Activated CD4-positive, alpha-beta T cell treated with anti-CD3 and anti-CD28 coated beads for 1 hour (primary cell): ENCODE data around the gene LLGL1.
A peak's percentile ranks its signal among the peaks of the same experiment; 100 is the strongest.

ENCODE experiments used
- DNase-seq: peaks from one replicate; pipeline ENCODE4 v3.0.0-alpha.2; 2020

The LLGL1 gene

DNA sequence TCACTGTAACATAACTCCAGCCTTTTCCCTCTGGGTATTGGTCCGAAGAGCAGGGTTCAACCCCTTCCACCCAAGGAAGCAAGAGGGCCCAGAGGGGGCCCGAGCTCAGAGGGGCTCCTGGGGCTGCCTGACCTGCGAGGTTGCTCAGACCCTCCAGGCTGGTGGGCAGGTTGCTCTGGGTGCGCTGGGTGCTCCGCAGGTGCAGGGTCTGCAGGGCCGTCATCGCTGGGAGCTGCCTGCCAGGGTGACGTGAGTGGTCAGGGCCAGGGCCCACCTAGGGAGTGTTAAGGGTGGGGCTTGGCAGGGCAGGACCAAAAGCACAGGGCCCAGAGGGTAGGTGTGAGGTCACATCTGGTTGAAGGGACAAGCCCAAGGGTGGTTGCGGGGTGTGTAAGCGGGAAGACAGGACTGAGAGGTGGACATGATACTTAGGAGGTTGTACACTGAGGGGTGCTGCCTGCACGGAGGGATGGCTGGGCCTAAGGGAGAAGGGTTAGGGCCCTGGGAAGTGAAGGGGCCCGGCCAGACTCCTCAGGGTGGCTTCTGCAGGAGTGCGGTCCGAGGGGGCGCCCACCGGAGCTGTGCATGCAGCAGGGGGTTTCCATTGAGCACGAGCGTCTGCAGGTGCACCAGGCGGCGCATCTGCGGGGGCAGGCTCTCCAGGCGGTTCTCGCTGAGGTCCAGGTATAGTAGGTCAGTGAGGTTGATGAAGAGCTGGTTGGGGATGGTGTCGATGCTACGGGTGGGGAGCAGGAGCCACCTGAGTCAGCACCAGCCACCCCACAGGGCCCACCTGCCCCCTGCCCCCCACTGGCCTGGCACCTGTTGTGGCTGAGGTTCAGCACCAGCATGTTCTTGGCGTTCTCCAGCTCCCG, 28.7 kb downstream of the LLGL1 start:
- no peak for DNase-seq

DNA sequence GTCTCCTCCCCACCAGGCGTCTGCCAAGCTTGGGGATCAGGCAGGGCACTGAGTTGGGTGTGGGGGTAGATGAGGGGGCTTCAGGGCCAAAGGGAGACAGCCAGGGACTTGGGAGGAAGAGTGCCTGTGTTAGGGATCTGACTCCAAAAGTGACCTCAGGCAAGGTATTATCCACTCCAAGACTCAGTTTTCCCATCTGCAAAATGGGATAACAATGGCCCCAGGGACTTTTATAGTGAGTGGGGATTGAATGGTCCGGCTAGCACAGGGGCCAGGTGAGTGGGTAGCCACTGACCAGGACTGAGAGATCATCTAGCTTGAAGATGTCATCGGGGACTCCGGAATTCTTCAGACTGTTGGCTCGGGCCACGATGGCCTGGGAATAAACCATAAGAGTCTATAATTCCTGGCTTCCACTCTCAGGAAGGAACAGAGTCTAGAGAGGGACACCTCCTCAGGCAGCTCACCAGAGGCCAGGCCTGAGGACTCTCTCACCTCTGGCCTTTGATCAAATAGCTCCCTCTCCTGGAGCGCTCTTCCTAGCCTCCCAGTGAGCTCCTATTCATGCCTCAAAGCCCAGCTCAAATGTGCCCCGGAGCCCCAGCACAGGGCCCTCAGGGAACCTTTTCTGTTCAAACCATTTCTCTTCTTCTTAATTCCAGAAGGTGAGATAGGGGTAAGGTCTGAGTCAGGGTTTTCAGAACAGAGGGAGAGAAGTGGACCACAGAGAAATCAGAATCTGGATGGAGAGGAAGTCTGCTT, 29.6 kb downstream of the LLGL1 start:
- no peak for DNase-seq

DNA sequence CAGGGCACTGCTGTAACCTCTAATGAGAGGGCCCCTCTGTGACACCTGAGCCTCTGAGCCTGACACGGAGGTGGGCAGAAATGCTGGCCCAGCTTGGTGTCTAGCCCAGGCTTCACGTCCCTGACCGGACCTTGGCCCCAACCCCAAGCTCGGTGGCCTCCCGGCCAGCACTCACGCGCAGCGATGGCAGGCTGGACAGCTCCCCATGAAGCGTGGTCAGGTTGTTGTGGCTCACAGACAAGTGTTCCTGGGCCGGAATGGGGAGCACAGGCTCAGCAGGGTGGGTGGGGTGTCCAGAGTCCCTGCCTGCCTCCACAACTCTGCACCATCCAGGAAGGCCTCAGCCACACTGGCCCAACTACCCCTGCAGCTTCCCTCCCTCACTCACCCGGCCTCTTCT, 30.9 kb downstream of the LLGL1 start:
- DNase-seq: no peak

DNA sequence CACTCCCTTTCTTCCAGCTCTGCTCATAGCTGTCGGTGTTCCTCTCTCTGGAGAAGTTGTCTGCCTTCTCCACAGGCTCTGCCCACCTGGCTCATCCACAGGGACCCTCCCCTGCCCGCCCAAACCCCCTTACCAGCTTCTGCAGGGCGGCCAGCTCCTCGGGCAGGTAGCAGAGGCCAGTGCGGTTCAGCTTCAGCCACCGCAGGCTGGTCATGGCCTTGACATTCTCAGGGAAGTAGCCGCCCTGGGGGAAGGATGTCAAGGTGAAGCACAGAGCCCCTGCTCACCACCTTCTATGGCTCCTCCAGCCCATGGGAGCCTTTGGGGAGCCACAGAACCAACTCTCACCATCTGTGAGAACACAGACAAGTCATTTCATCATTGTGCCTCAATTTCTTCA, 31.3 kb downstream of the LLGL1 start:
- DNase-seq: no peak

DNA sequence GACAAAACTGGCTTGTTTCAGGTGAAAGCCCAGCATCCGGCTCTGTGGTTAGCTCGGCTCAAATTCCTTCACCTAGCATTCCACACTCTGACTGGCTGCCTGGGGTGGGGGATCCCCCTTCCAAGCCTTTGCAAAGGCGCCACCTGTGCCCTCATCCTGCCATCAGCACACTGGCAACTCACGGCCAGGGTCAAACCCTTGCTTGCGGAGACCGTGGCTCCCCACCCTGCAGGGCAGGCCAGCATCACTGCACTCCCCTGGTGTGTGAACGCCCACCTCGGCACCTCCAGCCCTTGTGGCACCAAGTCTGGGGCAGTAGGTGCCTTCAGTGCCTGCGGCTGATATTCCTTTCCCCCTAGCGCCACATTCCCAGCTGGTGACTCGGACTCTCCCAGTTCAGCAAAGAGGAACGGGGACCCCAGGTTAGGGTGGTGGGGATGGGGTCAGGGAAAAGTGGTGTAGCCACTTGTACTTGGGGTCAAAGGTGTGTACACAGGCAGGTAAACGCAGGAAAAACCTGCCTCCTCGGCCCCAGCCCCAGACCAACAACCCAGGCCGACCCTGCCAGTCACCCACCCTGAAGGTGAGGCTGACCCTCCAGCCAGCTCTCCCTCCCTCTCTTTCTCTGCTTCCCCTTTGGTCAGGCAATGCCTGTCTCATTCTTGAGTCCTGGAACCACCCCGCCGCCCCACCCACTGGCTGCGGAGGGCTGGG, 32.0 kb downstream of the LLGL1 start:
- DNase-seq: no peak

DNA sequence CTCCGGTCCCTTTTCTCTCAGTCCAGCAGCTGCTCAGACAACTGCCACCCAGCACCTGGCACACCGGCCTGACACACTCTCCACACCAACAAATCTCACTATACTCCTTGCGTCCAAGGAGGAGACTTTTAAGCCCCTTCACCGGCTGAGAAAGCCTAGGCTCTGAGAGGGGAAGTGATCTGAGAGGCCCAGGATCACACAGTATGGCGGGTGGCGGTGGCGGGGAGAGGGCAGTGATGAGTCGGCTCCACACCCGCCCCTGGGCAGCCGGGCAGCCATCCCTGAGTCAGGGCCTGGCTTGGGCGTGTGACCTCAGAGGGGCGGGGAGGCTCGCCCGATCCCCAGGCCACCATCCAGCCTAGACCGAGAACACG, 32.5 kb downstream of the LLGL1 start:
- DNase-seq: no peak

DNA sequence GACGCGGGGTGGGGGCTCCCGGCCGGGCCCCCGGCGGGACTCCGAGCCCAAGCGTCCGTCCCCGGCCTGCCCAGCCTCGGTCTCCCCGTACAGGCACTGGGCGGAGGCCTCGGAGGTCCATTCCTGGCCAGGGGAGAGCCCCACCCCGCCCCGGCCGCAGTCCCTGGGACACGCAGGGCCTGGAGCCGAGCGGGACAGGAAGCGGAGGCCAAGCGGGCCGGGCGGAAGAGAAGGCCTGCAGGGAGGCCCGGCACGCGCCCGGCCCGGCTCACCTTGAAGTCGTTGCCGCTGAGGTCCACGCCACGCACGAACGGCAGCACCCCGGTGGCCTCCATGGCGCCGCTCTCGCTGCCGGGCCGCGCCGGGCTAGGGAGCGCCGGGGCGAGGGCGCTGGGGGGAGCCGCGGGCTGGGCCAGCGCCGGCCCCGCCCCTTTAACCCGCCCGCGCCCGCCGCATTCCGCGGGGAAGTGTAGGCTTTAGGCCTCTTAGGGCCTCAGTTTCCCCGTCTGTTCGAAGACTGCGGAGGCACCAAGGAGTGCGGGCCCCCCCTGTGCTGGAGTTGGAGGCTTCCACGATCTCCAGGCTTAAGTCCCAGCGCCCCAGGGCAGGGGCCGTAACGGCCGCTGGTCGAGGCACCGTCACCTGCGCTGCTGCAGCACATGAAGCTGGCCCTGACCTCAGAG, 33.1 kb downstream of the LLGL1 start, which contains the start of gene FLII:
Gene FLII (minus strand): TSS at position 383 of the 683 bp plus-strand sequence. CDS start 48 bp downstream, at position 335.
- peak; percentile 39 for DNase-seq

DNA sequence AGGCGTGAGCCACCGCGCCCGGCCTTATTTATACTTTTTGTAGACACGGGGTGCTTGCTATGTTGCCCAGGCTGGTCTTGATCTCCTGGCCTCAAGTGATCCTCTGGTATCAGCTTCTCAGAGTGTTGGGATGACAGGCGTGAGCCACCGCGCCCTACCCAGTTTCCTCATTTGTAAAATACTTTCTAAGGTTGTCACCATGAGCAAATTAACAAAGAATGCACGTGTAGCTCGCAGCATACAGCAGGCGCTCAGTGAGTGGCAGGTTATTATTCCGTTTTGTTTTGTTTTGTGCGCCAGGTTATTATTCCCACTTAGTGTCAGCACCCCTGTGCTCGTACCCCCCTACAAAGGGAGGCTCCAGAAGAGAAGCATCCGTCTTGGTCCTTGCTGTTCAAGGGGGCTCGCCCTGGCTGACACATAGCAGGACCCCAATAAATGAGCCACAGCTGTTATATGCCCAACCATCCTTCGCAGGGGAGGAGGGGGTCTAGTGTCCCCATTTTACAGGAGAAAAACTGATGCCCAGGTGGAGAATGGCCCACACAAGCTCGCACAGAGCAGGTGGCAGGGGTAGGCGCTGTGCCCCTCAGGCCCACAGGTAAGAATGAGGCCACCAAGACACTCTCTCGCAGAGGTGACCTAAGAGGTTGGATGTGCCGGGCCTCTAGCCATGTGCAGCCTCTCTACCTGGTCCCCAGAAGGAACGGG, 34.3 kb downstream of the LLGL1 start:
- no peak for DNase-seq

DNA sequence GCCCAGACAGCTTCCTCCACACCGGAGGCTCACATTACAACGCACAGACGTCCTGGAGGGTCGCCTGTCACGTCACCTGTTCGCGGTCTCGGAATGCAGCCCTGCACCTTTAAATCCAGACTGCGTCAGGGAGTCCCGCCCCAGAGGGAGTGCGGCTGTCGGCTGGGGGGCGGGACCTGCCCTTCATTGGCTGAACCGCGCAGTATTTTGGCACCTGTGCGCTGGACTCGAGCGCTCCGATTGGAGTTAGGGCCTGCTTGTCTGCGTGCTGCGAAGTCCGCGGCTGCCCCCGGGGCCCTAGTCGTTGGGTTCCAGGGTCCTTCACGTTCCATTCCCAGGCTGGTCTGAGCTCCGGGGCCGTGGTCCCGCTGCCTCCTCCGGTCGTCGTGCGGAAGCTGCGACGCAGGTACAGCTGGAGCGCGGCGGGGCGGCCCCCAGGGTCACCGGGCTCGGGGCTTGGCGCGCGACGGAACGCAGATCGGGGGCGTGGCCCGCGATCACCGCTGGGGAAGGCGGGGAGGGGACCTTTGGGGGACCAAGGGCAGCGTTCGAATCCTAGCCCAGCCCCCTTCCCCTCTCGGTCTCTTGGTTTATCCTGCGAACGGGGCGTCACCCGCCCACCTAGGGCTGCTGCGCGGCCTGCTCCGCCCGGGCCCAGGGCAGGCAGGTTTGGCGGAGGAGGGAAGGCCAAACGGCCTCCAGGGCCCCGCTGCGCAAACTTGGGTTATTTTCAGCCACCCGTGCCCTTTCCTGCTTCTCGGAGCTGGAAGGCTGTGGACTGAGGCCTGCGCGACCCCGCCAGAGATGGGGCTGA, 35.1 kb downstream of the LLGL1 start, which contains the start of gene MIEF2:
Gene MIEF2 (plus strand): TSS at position 331 of the 814 bp plus-strand sequence. CDS start 2,059 bp downstream, outside the sequence.
- peak; percentile 84 for DNase-seq

DNA sequence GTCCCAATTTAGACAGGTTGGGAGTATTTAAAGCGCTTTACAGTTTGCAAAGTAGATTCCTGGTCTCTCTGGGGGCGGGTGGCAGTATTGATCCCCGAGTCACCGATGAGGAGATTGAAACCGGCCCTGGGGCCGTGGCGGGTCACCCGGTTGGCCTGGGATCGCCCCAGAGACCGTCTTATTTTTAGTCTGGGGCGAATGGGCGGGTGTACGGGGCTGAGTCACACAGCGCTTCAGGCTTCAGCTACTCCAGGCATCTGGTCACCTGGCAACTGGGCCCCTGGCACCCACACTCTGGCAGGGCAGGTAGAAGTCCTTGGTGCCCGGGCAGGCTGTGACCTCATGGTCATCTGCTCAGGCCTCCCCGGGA, 35.7 kb downstream of the LLGL1 start:
- no peak for DNase-seq

DNA sequence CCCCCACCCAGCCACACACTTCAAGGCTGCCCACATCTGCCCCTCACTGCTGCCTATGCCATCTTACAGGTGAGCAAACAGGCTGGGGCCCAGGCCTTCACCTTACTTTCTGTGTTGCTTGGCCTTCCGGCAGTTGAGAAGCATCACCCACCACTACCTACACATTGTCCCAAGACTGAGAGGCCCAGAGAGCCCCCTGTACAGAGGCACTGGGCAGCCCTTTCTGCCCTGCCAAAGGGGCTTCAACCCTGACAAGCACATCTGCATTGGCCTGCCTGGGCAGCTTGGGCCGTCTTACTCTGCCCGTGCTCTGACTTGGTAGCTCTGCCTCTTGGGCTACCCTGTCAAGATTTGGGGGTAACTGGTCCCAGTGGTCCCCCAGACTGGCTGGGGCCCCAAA, 36.2 kb downstream of the LLGL1 start:
- no peak for DNase-seq

DNA sequence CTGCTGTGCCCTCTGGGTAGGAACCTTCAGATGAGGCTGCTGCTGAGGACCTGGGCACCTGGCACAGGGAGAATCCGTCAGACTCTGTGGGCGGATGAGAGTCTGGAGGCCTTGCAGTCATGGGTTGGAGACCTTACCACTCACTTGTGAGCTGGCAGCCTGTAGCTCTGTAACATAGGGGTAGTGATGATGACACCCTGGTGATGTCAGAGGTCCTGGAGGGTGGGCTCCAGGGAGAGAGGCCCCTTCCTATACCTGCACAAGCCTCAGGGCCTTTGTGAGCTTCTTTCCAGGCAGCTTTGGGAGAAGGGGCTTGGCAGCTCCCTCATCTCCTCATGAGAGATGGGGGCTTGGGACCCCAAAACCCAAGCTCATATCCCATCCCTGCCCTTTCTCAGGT, 36.7 kb downstream of the LLGL1 start:
- no peak for DNase-seq

DNA sequence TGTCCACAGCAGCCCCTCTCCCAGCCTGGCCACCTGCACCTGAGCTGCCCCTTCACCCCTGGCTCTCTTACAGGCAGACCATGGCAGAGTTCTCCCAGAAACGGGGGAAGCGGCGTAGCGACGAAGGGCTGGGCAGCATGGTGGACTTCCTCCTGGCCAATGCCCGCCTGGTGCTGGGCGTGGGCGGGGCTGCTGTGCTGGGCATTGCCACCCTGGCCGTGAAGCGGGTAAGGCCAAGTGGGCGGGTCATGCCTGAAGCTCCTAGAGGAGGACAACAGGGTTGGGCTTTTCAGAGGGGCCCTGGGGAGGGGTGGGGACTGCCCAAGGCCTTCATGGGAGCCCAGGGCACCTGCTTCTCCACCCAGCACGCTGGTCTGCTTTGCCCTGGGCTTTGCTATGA, 37.2 kb downstream of the LLGL1 start:
- DNase-seq: no peak

DNA sequence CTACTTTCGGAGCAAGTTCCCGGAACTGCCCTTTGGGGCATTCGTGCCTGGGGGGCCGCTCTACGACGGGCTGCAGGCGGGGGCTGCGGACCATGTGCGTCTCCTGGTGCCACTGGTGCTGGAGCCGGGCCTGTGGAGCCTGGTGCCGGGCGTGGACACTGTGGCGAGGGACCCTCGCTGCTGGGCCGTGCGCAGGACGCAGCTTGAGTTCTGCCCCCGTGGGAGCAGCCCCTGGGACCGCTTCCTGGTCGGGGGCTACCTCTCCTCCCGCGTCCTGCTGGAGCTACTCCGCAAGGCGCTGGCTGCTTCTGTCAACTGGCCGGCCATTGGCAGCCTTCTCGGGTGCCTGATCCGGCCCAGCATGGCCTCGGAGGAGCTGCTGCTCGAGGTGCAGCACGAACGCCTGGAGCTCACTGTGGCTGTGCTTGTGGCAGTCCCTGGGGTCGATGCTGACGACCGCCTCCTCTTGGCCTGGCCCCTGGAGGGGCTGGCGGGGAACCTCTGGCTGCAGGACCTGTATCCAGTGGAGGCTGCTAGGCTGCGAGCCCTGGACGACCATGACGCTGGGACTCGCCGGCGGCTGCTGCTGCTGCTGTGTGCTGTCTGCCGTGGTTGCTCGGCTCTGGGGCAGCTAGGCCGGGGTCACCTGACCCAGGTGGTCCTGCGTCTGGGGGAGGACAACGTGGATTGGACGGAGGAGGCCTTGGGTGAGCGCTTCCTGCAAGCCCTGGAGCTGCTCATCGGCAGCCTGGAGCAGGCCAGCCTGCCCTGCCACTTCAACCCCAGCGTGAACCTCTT, 38.6 kb downstream of the LLGL1 start:
- no peak for DNase-seq

DNA sequence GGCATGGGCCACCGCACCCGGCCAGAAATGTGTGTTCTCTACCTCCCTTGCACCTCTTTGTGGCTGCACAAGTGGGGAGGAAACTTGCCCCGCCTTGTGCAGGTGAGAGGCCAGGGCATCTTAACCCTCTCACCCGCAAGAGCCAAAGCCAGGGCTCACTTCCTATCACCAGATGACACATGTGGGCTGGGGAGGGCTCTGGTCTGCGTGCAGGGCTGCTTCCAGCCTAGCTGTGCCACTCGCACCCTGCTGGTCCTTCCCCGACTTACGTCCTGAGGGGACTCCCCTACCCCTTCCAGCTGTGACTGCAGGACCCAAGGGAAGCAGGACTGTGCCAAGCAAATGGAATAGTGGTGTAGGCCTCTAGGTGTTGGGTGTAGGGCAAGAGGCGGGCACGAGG, 41.9 kb downstream of the LLGL1 start:
- no peak for DNase-seq

DNA sequence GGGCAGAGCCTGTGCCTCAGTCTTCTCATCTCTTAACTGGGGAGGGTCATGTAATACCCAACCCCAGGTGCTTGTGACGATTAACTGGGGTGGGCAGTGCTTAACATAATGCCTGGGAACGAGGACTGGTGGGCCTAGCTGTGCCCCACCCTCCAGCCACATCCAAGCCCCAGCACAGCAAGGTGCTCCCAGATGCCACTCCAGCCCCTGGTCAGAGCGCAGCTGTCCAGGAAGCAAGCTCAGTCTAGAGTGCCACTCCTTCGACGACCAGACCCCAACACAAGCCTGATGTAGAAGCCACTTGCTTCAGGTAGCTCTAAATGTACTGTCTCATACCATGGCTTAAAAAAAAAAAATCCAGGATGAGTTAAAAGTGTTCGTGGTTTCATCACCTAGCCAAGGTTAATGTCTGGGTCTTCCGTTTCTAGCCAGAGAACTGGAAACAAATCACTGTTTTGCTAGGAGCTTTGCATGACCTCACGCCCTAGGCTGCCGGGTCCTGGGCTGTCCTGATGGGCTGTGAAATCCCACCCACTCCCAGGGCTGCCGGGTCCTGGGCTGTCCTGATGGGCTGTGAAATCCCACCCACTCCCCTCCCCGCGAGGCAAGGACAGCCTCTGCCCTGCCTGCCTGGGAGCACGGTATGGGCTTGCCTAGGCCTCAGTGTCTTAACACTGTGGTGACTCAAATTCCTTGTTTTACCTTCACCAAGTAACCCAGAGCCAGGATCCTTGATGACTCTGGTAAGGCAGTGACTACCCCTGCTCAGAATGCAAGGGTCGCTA, 42.7 kb downstream of the LLGL1 start:
- DNase-seq: no peak

DNA sequence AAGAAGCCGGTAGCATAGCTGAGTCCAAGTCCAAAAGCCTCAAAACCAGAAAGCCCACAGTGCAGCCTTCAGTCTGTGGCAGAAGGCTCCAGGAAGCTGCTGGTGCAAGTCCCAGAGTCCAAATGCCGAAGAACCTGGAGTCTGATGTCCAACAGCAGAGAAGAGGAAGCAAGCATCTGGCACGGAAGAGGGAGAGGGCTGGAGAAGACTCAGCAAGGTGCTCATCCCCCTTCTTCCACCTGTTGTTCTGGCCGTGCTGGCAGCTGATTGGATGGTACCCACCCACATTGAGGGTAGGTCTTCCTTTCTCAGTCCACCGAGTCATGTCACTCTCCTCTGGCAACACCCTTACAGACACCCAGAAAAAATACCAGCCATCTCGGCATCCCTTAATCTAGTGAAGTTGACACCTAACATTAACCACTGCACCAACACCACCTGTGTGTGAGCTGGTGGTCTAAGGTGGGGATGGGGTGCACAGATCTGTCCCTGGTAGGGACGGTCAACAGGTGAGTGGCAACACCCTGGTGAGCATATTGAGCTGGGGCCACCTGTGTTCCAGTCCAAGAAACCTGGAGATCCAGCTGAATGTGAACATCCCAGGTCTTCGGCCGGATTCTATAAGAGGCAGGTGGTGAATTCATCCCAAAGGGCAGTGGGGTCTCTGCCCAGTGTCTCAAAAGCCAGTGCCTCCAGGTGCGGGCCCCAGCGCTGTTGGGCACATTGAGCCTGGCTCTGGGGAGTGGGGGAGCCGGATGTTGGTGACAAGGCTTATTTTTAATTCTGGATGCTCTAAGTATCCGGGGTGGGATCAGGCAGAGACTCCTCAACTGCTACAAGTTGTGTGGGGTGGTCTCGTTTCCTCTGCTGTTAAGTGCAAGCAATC, 44.9 kb downstream of the LLGL1 start:
- DNase-seq: no peak

DNA sequence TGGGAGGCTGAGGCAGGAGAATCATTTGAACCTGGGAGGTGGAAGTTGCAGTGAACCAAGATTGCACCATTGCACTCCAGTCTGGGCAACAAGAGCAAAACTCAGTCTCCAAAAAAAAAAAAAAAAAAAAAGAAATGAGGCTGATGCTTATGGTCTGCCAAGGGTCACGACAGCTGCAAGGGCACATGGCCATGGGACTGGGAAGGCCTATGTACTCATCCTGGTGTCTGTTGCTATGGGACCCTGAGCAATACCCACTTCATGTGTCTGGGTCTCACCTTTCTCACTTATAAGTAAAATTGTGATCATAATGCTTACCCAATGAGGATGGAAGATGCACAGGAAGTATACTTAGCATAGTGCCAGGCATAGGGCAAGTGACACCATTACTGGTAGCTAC, 51.6 kb downstream of the LLGL1 start:
- no peak for DNase-seq

DNA sequence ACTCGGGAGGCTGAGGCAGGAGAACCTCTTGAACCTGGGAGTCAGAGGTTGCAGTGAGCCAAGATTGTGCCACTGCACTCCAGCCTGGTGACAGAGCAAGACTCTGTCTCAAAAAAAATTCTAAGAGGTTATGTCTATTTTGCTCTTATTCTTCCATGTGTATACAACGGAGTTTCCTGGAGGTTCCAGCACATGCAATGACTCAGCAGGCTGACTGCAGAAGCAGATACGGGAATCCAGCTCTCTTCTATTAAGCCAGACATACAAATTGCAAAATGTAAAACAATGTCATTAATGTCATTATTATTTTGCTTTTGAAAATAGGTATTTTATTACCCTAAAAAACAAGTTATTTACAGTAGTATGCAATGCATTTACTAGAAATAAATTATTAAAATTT, 53.4 kb downstream of the LLGL1 start:
- no peak for DNase-seq
